ENCODE measurements around the gene DAAM2. TPM values are rescaled to one million over a fixed set of nuclear protein-coding genes. Genes with fewer than 3 reads are reported as not detected.

Gene DAAM2
- total RNA-seq, 2 experiments from 2014 or later = 0.09 to 1.1 TPM

DNA sequence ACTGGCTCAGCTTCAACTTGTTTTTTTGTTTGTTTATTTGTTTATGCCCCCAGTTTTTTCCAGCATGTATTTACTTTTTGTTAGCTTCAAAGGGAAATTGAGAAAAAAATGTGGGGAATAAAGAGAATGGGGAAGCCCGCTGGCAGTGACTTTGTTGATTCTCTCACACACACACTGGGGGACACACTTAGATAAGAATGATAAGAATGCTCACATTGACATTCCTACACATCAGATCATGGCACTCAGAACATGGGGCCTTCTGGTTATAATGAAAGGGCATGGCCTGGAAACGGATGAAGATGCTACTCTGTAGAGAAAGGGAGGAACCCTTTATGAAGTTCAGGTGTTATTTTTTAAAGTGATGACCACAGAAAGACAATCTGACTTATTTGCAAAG is 15.6 kb upstream of the DAAM2 start:
- Histone ChIP-seq H4K20me1 (ENCODE audit: insufficient read depth, low read length) (no peaks in the 10 kb centered on the region), H3K4me2 (ENCODE audit: low read length) (no peak overlapping the region), H3K27ac (ENCODE audit: low read depth, low read length, poor library complexity, severe bottlenecking) (no peak overlapping the region), H3K36me3 (ENCODE audit: insufficient read depth, low read length) (no peaks in the 10 kb centered on the region), H3K79me2 (ENCODE audit: insufficient read depth, low read depth, low read length) (no peaks in the 10 kb centered on the region), H2AFZ (ENCODE audit: low read length) (no peak overlapping the region), H3K4me1 (ENCODE audit: insufficient read depth, low read length, poor library complexity, severe bottlenecking) (no peaks in the 10 kb centered on the region), H3K9me2 (ENCODE audit: insufficient read depth, low read length) (no peaks in the 10 kb centered on the region), H3K9me3 (ENCODE audit: low read length) (0 out of 2 replicates have a peak, but pooled peaks cover 5% of the 10 kb centered on the region), H3K4me3 (ENCODE audit: low read depth, low read length, poor library complexity, severe bottlenecking) (no peak overlapping the region)
- TF ChIP-seq, protein P1, sequence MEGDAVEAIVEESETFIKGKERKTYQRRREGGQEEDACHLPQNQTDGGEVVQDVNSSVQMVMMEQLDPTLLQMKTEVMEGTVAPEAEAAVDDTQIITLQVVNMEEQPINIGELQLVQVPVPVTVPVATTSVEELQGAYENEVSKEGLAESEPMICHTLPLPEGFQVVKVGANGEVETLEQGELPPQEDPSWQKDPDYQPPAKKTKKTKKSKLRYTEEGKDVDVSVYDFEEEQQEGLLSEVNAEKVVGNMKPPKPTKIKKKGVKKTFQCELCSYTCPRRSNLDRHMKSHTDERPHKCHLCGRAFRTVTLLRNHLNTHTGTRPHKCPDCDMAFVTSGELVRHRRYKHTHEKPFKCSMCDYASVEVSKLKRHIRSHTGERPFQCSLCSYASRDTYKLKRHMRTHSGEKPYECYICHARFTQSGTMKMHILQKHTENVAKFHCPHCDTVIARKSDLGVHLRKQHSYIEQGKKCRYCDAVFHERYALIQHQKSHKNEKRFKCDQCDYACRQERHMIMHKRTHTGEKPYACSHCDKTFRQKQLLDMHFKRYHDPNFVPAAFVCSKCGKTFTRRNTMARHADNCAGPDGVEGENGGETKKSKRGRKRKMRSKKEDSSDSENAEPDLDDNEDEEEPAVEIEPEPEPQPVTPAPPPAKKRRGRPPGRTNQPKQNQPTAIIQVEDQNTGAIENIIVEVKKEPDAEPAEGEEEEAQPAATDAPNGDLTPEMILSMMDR (conservative IDR thresholded peaks at IDR 0.05; ENCODE audit: low read length) = no peak
- TF ChIP-seq EZH2phosphoT487 (IDR thresholded peaks at IDR 0.05; ENCODE audit: borderline replicate concordance, low read depth, low read length) = no peak
- BruUV-seq (replicated peaks) = no TSS peak
- POLR2A ChIA-PET = interaction anchor here (0.6 kb wide), 1 partner anchor 170 kb away, joined by 3 read pairs; no protein-coding TSS in a partner anchor
- CTCF ChIA-PET (ENCODE audit: unreplicated experiment) = interaction anchor here (1.2 kb wide), 1 partner anchor 11 kb away, joined by 3 read pairs; no protein-coding TSS in a partner anchor
- intact Hi-C loops (cut with micrococcal nuclease; ENCODE audit: unreplicated experiment) = no loop called here
- no peak for DNase-seq (ENCODE audit: low spot score)

DNA sequence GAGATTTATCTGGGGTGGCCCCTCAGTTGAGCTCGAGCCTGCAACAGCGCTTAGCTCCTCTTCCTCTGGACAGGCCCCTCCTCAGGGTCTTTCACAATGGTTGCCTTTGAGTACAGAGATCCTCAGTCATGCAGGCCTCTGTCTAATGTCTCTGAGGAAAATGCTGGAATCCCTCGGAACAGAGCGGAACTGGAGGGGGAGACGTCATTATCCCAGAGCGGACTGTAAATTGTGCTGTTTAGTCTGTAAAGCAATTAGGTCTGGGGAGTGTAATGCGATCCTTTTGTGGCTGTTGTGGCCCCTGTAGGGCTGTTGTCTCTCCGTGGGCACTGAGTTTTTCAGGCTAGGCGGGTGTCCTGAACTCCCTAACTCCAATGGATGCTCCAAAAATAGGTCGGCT is 15.0 kb upstream of the DAAM2 start:
- H3K79me2 ChIP-seq (ENCODE audit: insufficient read depth, low read depth, low read length) = no peaks in the 10 kb centered on the region
- BruUV-seq (replicated peaks) = no TSS peak
- DNase-seq (ENCODE audit: low spot score) = no peak
- no peaks in the 10 kb centered on the region for H3K9me2 ChIP-seq (ENCODE audit: insufficient read depth, low read length)
- no peaks in the 10 kb centered on the region for H4K20me1 ChIP-seq (ENCODE audit: insufficient read depth, low read length)
- intact Hi-C loops (cut with micrococcal nuclease; ENCODE audit: unreplicated experiment) = no loop called here
- H3K4me1 ChIP-seq (ENCODE audit: insufficient read depth, low read length, poor library complexity, severe bottlenecking) = no peaks in the 10 kb centered on the region
- H3K36me3 ChIP-seq (ENCODE audit: insufficient read depth, low read length) = no peaks in the 10 kb centered on the region
- H3K9me3 ChIP-seq (ENCODE audit: low read length) = 0 out of 2 replicates have a peak, but pooled peaks cover 5% of the 10 kb centered on the region
- no peak overlapping the region for H3K4me3 ChIP-seq (ENCODE audit: low read depth, low read length, poor library complexity, severe bottlenecking)
- H2AFZ ChIP-seq (ENCODE audit: low read length) = no peak overlapping the region
- no peak overlapping the region for H3K27ac ChIP-seq (ENCODE audit: low read depth, low read length, poor library complexity, severe bottlenecking)
- POLR2A ChIA-PET = interaction anchor here (0.6 kb wide), 1 partner anchor 170 kb away, joined by 3 read pairs; no protein-coding TSS in a partner anchor
- CTCF ChIA-PET (ENCODE audit: unreplicated experiment) = interaction anchor here (1.2 kb wide), 1 partner anchor 10 kb away, joined by 3 read pairs; no protein-coding TSS in a partner anchor
- no peak overlapping the region for H3K4me2 ChIP-seq (ENCODE audit: low read length)
- TF ChIP-seq, protein P1 (conservative IDR thresholded peaks at IDR 0.05; ENCODE audit: low read length) = no peak
- TF ChIP-seq EZH2phosphoT487 (IDR thresholded peaks at IDR 0.05; ENCODE audit: borderline replicate concordance, low read depth, low read length) = no peak

DNA sequence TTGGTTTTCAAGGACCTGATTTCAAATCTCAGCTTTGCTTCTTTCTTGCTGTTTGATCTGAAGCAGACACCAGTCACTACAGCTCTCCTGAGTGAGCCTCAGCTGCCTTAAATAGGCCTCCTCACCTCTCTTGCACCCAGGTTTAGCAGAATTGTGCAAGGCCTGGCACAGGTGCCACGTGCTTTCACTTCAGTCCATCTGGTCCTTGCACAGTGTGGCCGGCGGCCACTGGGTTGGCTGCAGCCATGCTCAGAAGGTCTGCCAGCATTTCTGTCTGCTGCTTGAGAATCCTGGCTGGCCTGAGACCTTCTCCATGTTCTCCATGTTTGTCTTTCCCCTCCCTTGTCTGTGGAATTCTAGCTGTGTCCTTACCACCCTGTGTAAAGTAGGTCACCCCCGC is 14.5 kb upstream of the DAAM2 start:
- no peak overlapping the region for H3K4me2 ChIP-seq (ENCODE audit: low read length)
- no peak overlapping the region for H3K4me3 ChIP-seq (ENCODE audit: low read depth, low read length, poor library complexity, severe bottlenecking)
- no TSS peak for BruUV-seq (replicated peaks)
- H3K36me3 ChIP-seq (ENCODE audit: insufficient read depth, low read length) = no peaks in the 10 kb centered on the region
- intact Hi-C loops (cut with micrococcal nuclease; ENCODE audit: unreplicated experiment) = no loop called here
- TF ChIP-seq, protein P1 (conservative IDR thresholded peaks at IDR 0.05; ENCODE audit: low read length) = no peak
- TF ChIP-seq EZH2phosphoT487 (IDR thresholded peaks at IDR 0.05; ENCODE audit: borderline replicate concordance, low read depth, low read length) = no peak
- H4K20me1 ChIP-seq (ENCODE audit: insufficient read depth, low read length) = no peaks in the 10 kb centered on the region
- no peak overlapping the region for H3K27ac ChIP-seq (ENCODE audit: low read depth, low read length, poor library complexity, severe bottlenecking)
- 0 out of 2 replicates have a peak, but pooled peaks cover 5% of the 10 kb centered on the region for H3K9me3 ChIP-seq (ENCODE audit: low read length)
- CTCF ChIA-PET (ENCODE audit: unreplicated experiment) = no interaction called here
- DNase-seq (ENCODE audit: low spot score) = no peak
- no peaks in the 10 kb centered on the region for H3K4me1 ChIP-seq (ENCODE audit: insufficient read depth, low read length, poor library complexity, severe bottlenecking)
- POLR2A ChIA-PET = no interaction called here
- no peak overlapping the region for H2AFZ ChIP-seq (ENCODE audit: low read length)
- H3K9me2 ChIP-seq (ENCODE audit: insufficient read depth, low read length) = no peaks in the 10 kb centered on the region
- no peaks in the 10 kb centered on the region for H3K79me2 ChIP-seq (ENCODE audit: insufficient read depth, low read depth, low read length)

Data from OCI-LY7 (cell line).